ENCODE data around the gene PDE11A. TPM values are rescaled to one million over a fixed set of nuclear protein-coding genes. Genes with fewer than 3 reads are reported as not detected.

Gene PDE11A
- total RNA-seq, 2 experiments from 2014 or later: not detected

GRCh38 chr2:177869209-177869608 is 203.4 kb downstream of the PDE11A start:
- CTCF ChIA-PET: no interaction called here
- Mint-ChIP-seq H3K36me3 (ENCODE audit: low read depth) (no peaks in the 10 kb centered on the region), H3K9me3 (no peaks in the 10 kb centered on the region), H3K4me3 (no peak overlapping the region), H3K27me3 (no peaks in the 10 kb centered on the region), H3K27ac (no peak overlapping the region), H3K4me1 (ENCODE audit: low read depth) (no peaks in the 10 kb centered on the region)
- POLR2A ChIA-PET: no interaction called here
- Histone ChIP-seq H3K4me1 (ENCODE audit: insufficient read depth, low read length) (no peaks in the 10 kb centered on the region), H3K4me3 (ENCODE audit: low read length) (no peak overlapping the region), H3K27me3 (ENCODE audit: control insufficient read depth in 1 of 2, insufficient read depth in 2 of 2, low read length in 2 of 2) (no peaks in the 10 kb centered on the region), H3K9me3 (ENCODE audit: control insufficient read depth in 1 of 2, insufficient read depth in 1 of 2, low read length in 2 of 2) (no peaks in the 10 kb centered on the region), H3K27ac (ENCODE audit: low read depth in 1 of 2, low read length in 2 of 2) (no peak overlapping the region), H3K36me3 (ENCODE audit: insufficient read depth, low read length) (no peaks in the 10 kb centered on the region)
- ATAC-seq (ENCODE audit: poor library complexity): no peak
- TF ChIP-seq CTCF (IDR thresholded peaks at IDR 0.05): no peak
- intact Hi-C loops (cut with DNase I, micrococcal nuclease): no loop called here
- no peak for DNase-seq

DNA sequence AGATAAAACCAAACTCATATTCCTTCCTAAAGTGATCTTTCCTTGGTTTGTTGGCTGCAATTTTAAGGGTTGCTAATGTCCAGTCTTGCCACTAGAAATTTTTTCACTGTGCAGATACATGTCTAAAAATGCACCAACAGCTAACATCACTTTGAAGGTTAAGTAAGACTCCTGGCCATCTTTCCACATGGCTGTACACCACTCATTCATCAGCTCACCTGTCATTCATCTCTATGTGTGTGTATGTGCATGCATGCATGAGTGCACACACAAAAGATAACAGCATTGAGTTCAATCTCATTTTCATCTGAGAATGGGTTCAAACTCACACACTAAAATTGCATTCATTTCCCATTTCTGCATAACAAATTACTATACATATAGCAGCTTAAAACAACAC is 203.8 kb downstream of the PDE11A start:
- H3K36me3 Mint-ChIP-seq (ENCODE audit: low read depth): no peaks in the 10 kb centered on the region
- H3K4me1 Mint-ChIP-seq (ENCODE audit: low read depth): no peaks in the 10 kb centered on the region
- H3K27me3 Mint-ChIP-seq: no peaks in the 10 kb centered on the region
- intact Hi-C loops (cut with DNase I, micrococcal nuclease): no loop called here
- POLR2A ChIA-PET: no interaction called here
- Histone ChIP-seq H3K27ac (ENCODE audit: low read depth in 1 of 2, low read length in 2 of 2) (no peak overlapping the region), H3K9me3 (ENCODE audit: control insufficient read depth in 1 of 2, insufficient read depth in 1 of 2, low read length in 2 of 2) (no peaks in the 10 kb centered on the region), H3K4me1 (ENCODE audit: insufficient read depth, low read length) (no peaks in the 10 kb centered on the region), H3K36me3 (ENCODE audit: insufficient read depth, low read length) (no peaks in the 10 kb centered on the region), H3K27me3 (ENCODE audit: control insufficient read depth in 1 of 2, insufficient read depth in 2 of 2, low read length in 2 of 2) (no peaks in the 10 kb centered on the region), H3K4me3 (ENCODE audit: low read length) (no peak overlapping the region)
- CTCF ChIA-PET: no interaction called here
- no peaks in the 10 kb centered on the region for H3K9me3 Mint-ChIP-seq
- H3K27ac Mint-ChIP-seq: no peak overlapping the region
- no peak for TF ChIP-seq CTCF (IDR thresholded peaks at IDR 0.05)
- no peak for ATAC-seq (ENCODE audit: poor library complexity)
- no peak overlapping the region for H3K4me3 Mint-ChIP-seq
- DNase-seq: no peak

DNA sequence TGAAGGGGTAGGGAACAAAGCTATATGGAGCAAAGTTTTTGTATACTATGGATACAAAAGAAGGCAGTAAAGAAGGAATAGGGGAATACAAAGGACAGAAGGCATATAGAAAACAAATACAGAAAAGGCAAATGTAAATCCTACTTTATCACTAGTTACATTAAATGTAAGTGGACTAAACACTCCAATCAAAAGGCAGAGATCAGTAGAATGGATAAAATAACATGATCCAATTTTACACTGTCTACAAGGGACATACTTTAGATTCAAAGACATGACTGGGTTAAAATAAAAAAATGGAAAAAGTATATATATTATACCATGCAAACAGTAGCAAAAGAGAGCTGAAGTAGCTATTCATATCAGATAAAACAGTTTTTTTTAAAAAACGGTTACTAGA is 215.0 kb downstream of the PDE11A start:
- Mint-ChIP-seq H3K27ac (no peak overlapping the region), H3K4me3 (no peak overlapping the region), H3K27me3 (peaks cover 19% of the 10 kb centered on the region), H3K9me3 (peaks cover 6% of the 10 kb centered on the region), H3K4me1 (ENCODE audit: low read depth) (no peaks in the 10 kb centered on the region), H3K36me3 (ENCODE audit: low read depth) (no peaks in the 10 kb centered on the region)
- TF ChIP-seq CTCF (IDR thresholded peaks at IDR 0.05): no peak
- intact Hi-C loops (cut with DNase I, micrococcal nuclease): no loop called here
- Histone ChIP-seq H3K4me3 (ENCODE audit: low read length) (no peak overlapping the region), H3K9me3 (ENCODE audit: control insufficient read depth in 1 of 2, insufficient read depth in 1 of 2, low read length in 2 of 2) (peaks cover 0 to 5% of the 10 kb centered on the region in 2 experiments), H3K4me1 (ENCODE audit: insufficient read depth, low read length) (no peaks in the 10 kb centered on the region), H3K27ac (ENCODE audit: low read depth in 1 of 2, low read length in 2 of 2) (no peak overlapping the region), H3K27me3 (ENCODE audit: control insufficient read depth in 1 of 2, insufficient read depth in 2 of 2, low read length in 2 of 2) (no peaks in the 10 kb centered on the region), H3K36me3 (ENCODE audit: insufficient read depth, low read length) (no peaks in the 10 kb centered on the region)
- ATAC-seq (ENCODE audit: poor library complexity): no peak
- CTCF ChIA-PET: no interaction called here
- DNase-seq: no peak
- POLR2A ChIA-PET: no interaction called here
